KOPT-K1 (cell line): ENCODE measurements around the gene CRYZ.
"Not testable (repeated sequence)": the region's sequence is repeated elsewhere in the genome, so short reads cannot be mapped to it uniquely, and the experiment has no call there.

Experiments used
- H3K27ac ChIP-seq: fragments of 200-600 bp; sonication (generic); 2 replicates; pipeline ENCODE4 v1.5.1; 2016; ENCODE audit warnings: antibody characterized with exemption, mild to moderate bottlenecking, low read depth, low read length; ENCODE audit not compliant: poor library complexity, severe bottlenecking
- H3K36me3 ChIP-seq: fragments of 200-600 bp; sonication (generic); 2 replicates; pipeline ENCODE4 v1.5.1; 2017; ENCODE audit warnings: antibody characterized with exemption, mild to moderate bottlenecking, low read length, moderate library complexity; ENCODE audit not compliant: insufficient read depth
- H3K9me3 ChIP-seq: fragments of 200-600 bp; sonication (generic); 2 replicates; pipeline ENCODE4 v1.5.1; 2017; ENCODE audit warnings: antibody characterized with exemption, low read length, mild to moderate bottlenecking; ENCODE audit not compliant: insufficient read depth, poor library complexity, severe bottlenecking

Gene CRYZ

DNA sequence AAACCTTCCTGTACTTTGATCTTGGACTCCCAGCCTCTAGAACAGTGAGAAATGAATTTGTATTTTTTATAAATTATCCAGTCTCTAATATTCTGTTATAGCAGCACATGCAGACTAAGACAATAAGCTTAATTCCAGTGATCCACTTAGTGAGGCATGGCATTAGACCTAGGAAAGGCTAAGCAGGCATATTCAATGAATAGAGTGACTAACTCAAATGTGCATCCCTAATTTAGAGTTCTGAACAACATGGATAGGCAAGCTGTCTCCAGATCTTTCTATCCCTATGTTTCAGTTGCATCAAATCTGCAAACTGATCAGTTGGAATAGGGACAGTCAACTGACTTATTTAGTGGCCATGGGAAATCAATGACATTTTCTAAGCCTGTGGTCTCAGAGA, 54.9 kb downstream of the CRYZ start:
- Histone ChIP-seq H3K27ac (no peak overlapping the region), H3K9me3 (no peaks in the 10 kb centered on the region), H3K36me3 (no peaks in the 10 kb centered on the region)

DNA sequence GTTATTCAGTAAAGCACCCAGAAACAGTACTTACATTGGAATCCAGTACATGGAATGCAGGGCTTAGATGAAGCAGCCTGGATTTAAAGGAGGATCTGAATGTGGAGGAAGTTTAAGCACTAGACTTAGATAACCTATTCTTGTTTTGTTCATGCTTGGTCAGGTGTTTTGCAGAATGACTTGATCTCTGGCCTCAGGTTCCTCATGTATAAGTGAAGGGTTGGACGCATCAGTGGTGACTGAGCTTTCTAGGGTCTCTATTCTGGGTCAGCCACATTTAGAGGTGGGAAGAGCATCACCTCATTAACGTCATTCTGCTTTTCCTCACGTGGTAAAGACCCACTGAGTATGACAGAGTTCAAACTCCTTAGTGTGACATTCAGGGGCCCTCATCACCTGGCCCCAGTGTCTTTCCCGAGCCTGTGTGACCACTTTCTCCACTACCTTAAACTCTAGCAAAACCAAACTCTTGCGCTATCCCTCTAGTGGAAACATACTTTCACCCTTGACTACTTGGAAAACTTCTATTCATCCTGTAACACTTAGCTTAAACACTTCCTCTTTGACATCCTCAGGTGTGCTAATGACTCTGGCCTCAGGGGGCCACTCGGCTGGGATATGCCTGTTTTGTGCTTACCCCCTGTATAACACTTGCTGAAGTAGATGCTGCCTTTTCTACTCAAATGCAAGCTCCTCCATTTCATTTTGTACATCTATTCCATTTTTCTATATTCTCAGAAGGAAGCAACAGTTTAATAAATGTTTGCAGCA, 58.4 kb downstream of the CRYZ start:
- Histone ChIP-seq H3K9me3 (no peaks in the 10 kb centered on the region), H3K36me3 (no peaks in the 10 kb centered on the region), H3K27ac (no peak overlapping the region)

DNA sequence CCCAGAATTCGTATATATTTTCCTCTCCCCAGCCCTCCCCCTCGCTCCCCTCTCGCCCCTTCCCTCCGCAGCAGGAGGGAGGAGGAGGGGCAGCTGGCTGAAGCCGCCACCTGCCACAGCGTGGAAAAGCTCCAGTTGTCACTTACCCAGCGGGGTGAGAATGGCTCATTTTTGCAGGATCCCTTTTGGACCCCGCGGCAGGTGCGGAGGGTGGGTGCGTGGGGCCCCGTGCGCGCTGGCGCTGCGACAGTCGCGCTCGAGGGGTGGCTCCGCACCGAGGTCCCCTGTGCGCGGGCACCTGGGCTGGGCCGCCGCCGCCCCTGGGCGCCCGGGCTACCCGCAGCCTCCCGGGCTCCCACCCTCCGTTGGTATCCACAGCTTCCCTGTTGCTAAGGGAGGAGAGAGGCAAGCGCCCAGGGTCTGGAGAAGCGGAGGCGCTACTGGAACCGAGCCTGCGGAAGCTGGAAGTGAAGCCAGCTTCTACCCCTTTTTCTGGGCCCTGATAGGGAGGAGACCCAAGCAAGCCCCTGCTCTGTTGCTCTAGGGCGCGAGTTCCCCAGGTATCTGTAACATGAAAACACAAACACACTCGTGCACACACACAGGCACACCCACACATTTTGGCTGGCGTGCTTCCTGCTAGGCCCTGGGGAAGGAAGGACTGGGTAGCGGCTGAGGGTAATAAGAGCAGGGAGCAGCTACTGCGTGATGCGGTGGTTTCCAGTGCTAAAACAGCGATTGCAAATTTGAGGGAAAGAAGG, 59.3 kb downstream of the CRYZ start, which contains the start of gene ERICH3:
TSS of gene ERICH3 (minus strand) at position 442 of the 761 bp plus-strand sequence. CDS start at position 169, 273 bp downstream.
- H3K27ac ChIP-seq, result no peak within 1 kb of the TSS
- H3K9me3 ChIP-seq, result no peaks in the 10 kb centered on the region
- H3K36me3 ChIP-seq, result no peaks in the 10 kb centered on the region

DNA sequence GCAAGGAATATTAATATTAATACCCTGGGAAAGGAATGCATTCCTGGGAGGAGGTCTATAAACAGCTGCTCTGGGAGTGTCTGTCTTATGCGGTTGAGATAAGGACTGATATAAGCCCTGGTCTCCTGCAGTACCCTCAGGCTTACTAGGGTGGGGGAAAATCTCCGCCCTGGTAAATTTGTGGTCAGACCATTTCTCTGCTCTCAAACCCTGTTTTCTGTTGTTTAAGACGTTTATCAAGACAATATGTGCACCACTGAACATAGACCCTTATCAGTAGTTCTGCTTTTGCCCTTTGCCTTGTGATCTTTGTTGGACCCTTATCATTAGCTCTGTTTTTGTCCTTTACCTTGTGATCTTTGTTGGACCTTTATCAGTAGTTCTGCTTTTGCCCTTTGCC, 62.0 kb downstream of the CRYZ start:
- H3K27ac ChIP-seq, H3K9me3 ChIP-seq, H3K36me3 ChIP-seq: not testable (repeated sequence)
